Hepatocyte (in vitro differentiated cells): ENCODE measurements around the gene OSGEP.

Source experiments
- EZH2 ChIP-seq: fragments of 200-600 bp; sonication (generic); IDR thresholded peaks from 2 replicates; pipeline ENCODE4 v1.6.1; 2016; ENCODE audit warnings: antibody characterized with exemption, mild to moderate bottlenecking, borderline replicate concordance
- EZH2phosphoT487 ChIP-seq: fragments of 200-600 bp; sonication (generic); IDR thresholded peaks from one replicate; pipeline ENCODE4 v1.6.1; 2018; ENCODE audit warnings: antibody characterized with exemption, mild to moderate bottlenecking, low read depth, moderate library complexity; ENCODE audit not compliant: unreplicated experiment, severe bottlenecking
- TF ChIP-seq, protein P1 (sequence below): fragments of 200-600 bp; sonication (generic); IDR thresholded peaks from 2 replicates; pipeline ENCODE4 v1.5.1; 2016; ENCODE audit warnings: antibody characterized with exemption, mild to moderate bottlenecking; ENCODE audit not compliant: poor library complexity

DNA sequence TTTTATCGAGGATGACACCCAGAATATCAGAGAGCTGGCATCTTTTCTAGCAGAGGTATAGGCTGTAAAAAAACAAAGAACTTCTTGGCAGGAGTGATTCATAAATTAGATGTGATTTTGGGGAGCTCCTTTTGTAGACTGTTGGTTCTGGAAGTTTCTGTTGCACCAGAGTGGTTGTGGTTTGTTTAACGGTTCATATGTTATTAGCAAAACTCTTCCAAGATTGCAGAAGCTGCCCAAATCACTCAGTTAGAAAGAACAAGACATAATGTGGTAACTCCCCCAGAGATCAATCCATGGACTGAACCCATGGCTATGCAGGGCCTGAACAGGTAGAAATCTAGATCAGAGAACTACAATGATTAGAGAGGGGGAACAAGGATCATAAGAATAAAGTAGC is 44.0 kb upstream of the OSGEP start:
- no peak for TF ChIP-seq EZH2phosphoT487
- TF ChIP-seq, protein P1, sequence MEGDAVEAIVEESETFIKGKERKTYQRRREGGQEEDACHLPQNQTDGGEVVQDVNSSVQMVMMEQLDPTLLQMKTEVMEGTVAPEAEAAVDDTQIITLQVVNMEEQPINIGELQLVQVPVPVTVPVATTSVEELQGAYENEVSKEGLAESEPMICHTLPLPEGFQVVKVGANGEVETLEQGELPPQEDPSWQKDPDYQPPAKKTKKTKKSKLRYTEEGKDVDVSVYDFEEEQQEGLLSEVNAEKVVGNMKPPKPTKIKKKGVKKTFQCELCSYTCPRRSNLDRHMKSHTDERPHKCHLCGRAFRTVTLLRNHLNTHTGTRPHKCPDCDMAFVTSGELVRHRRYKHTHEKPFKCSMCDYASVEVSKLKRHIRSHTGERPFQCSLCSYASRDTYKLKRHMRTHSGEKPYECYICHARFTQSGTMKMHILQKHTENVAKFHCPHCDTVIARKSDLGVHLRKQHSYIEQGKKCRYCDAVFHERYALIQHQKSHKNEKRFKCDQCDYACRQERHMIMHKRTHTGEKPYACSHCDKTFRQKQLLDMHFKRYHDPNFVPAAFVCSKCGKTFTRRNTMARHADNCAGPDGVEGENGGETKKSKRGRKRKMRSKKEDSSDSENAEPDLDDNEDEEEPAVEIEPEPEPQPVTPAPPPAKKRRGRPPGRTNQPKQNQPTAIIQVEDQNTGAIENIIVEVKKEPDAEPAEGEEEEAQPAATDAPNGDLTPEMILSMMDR, result no peak
- TF ChIP-seq EZH2, result no peak
